ENCODE results near the gene FGR.

- no peak for TF ChIP-seq TAF1 (IDR thresholded peaks at IDR 0.05; ENCODE audit: borderline replicate concordance, low read depth, low read length)
- no peak for TF ChIP-seq JUND (IDR thresholded peaks at IDR 0.05)
- TF ChIP-seq REST (IDR thresholded peaks at IDR 0.05; ENCODE audit: low read depth, low read length) = no peak
- TF ChIP-seq CTCF (IDR thresholded peaks at IDR 0.05) = no peak
- TF ChIP-seq TEAD4 (IDR thresholded peaks at IDR 0.05; ENCODE audit: borderline replicate concordance, insufficient read depth) = no peak
- TF ChIP-seq IRF3 (IDR thresholded peaks at IDR 0.05; ENCODE audit: low read depth, low read length) = no peak
- TF ChIP-seq MEF2A (IDR thresholded peaks at IDR 0.05; ENCODE audit: borderline replicate concordance, low read depth) = no peak
- TF ChIP-seq MAX (IDR thresholded peaks at IDR 0.05; ENCODE audit: low read depth) = no peak
- TF ChIP-seq ELF1 (IDR thresholded peaks at IDR 0.05) = no peak
- no peak for TF ChIP-seq EP300 (IDR thresholded peaks at IDR 0.05; ENCODE audit: borderline replicate concordance in 1 of 2, low read depth in 1 of 2, low read length in 1 of 2)
- TF ChIP-seq RFX5 (IDR thresholded peaks at IDR 0.05; ENCODE audit: low read length) = no peak
- TF ChIP-seq ZBTB33 (IDR thresholded peaks at IDR 0.05; ENCODE audit: borderline replicate concordance, low read depth) = no peak
Measured at GRCh38 chr1:27649306-27649635, 14.3 kb upstream of the FGR start.
